H54 (cell line): ENCODE measurements around the gene PYGB.

ENCODE experiments used
- DNase-seq: peaks from one replicate; pipeline ENCODE4 v3.0.0; 2011; ENCODE audit warnings: low spot score, mixed read lengths; ENCODE audit not compliant: insufficient read length
- FAIRE-seq: peaks from 3 replicates; lab custom pipeline; 2011; peaks lifted over from hg19 to GRCh38; lab: Jason Lieb, UNC
- POLR2A ChIP-seq: IDR thresholded peaks from 2 replicates; pipeline ENCODE4 v1.6.1; 2011; ENCODE audit warnings: low read depth, mild to moderate bottlenecking, low read length

PYGB gene

GRCh38 chr20:25278636-25279361 is 30.9 kb downstream of the PYGB start:
- no peak for TF ChIP-seq POLR2A
- no peak for FAIRE-seq
- no peak for DNase-seq

- no peak for FAIRE-seq
- DNase-seq: no peak
- TF ChIP-seq POLR2A: no peak
Measured at GRCh38 chr20:25279403-25279802, 31.5 kb downstream of the PYGB start.

GRCh38 chr20:25280051-25280573 is 32.2 kb downstream of the PYGB start:
- TF ChIP-seq POLR2A: no peak
- FAIRE-seq (no peak), DNase-seq (no peak)

- FAIRE-seq (no peak), DNase-seq (no peak)
- TF ChIP-seq POLR2A: no peak
Measured at GRCh38 chr20:25280574-25281535, 33.0 kb downstream of the PYGB start.

GRCh38 chr20:25281541-25281991 is 33.7 kb downstream of the PYGB start:
- DNase-seq (no peak), FAIRE-seq (no peak)

GRCh38 chr20:25282034-25282781 is 34.3 kb downstream of the PYGB start:
- FAIRE-seq (no peak), DNase-seq (no peak)
- TF ChIP-seq POLR2A: no peak

More at GRCh38 chr20:25281541-25281991, 33.7 kb downstream of the PYGB start:
- no peak for TF ChIP-seq POLR2A

- no peak for TF ChIP-seq POLR2A
- no peak for DNase-seq
- FAIRE-seq: no peak
Measured at GRCh38 chr20:25282796-25283195, 34.9 kb downstream of the PYGB start.

GRCh38 chr20:25283221-25283951 is 35.5 kb downstream of the PYGB start:
- FAIRE-seq (no peak), DNase-seq (no peak)
- no peak for TF ChIP-seq POLR2A

GRCh38 chr20:25284131-25284601 is 36.3 kb downstream of the PYGB start:
- no peak for FAIRE-seq
- no peak for TF ChIP-seq POLR2A

GRCh38 chr20:25285091-25285647 is 37.3 kb downstream of the PYGB start:
- TF ChIP-seq POLR2A: no peak
- no peak for DNase-seq
- FAIRE-seq: no peak

More at GRCh38 chr20:25284131-25284601, 36.3 kb downstream of the PYGB start:
- DNase-seq: no peak

- FAIRE-seq: no peak
Measured at GRCh38 chr20:25285856-25286798, 38.2 kb downstream of the PYGB start.

More at GRCh38 chr20:25285856-25286798, 38.2 kb downstream of the PYGB start:
- TF ChIP-seq POLR2A: no peak
- no peak for DNase-seq
